GM20431 (cell line): Measurements from ENCODE around the gene ARL4C.

ENCODE experiments used
- in situ Hi-C: fragments of 300-500 bp; cut with MseI, MboI; formaldehyde crosslinking; loops from one replicate; pipeline ENCODE4 v1.15.0; 2020; ENCODE audit warnings: low sequenced_read_pairs; ENCODE audit not compliant: unreplicated experiment

ARL4C gene

DNA sequence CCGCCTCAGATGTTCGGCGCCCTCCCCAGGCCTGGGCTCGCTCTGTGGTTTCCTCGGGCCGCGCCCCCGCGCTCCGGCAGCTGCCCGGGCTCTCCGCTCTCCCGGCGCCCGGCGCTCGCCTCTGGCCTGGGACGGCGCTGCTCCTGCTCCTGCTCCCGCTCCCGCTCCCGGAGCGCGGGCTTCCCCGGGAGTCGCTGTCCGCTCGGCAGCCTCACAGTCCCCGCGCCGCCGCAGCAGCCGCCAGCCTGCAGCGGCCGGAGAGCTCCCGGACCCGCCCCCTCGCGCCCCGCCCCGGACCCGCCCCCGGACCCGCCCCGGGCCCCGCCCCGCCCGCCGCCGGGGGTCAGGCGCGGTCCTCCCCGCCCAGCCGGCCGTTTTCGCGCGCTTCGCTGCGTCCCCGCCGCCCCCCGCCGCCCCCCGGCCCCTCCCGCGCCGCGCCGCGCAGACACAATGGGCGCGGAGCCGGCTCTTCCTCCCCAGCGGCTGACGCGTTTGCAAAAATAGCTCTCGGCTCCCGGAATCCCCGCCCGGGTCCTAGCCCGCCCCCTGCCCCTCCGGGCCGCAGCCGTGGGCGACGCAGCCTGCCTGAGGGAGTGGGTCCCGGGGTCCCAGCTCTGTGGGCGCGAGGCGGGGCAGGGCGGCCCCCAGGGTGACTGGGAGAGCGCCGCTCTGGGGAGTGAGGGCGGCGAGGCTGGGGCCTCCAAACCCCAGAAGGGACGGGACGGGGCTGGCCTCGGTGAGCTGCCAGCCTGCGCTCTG lies at the start of gene ARL4C:
TSS of gene ARL4C (minus strand) at position 247 of the 759 bp plus-strand sequence. CDS start 495 bp downstream, outside the sequence.
- in situ Hi-C loops: loop anchor here (25.0 kb wide), 1 partner anchor 210 kb away; no protein-coding TSS in a partner anchor

- in situ Hi-C loops: no loop called here
These were observed 48.1 kb upstream of the ARL4C start for GRCh38 chr2:234544659-234545611.

DNA sequence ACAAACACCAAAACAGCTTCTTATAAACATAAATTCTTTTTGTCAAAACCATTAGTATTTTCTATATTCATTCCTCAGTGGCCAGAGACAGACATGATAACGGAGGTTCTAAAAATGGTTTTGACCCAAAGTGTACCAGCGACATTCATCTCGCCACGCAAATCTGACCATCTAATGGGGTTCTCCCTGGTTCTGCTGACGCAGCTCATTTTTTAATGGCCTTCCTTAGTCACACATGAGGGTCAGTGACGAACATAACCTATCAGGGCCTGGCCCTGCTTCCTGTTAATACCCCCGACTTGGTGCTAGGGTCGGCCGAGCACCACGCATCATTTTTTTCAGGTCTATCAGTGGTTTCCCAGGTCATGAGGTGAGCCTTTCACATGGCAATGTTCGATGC lies 45.9 kb upstream of the ARL4C start:
- in situ Hi-C loops: no loop called here

- in situ Hi-C loops: no loop called here
These were observed 41.0 kb upstream of the ARL4C start for GRCh38 chr2:234537929-234538328.

GRCh38 chr2:234536178-234536965 lies 39.5 kb upstream of the ARL4C start:
- in situ Hi-C loops: no loop called here

GRCh38 chr2:234535464-234535863 lies 38.6 kb upstream of the ARL4C start:
- in situ Hi-C loops: no loop called here

DNA sequence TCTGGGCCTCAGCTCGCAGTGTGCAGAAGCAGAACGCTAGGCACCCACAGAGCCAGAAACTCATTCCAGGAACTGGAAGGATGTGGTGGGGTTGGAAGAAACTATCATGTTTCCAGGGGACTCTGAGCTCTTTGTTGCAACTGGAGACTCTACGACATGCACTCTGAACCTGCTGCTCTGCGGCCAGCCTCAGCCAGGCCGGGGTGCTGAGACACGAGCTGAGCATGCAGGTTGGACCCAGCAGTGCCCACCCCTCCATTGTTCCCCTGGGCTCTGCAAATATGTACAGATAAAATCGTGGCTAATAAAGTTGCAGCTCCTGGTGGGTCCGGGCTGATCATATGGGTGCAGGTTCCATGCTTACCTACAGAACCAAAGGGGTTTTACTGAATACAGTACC lies 37.6 kb upstream of the ARL4C start:
- in situ Hi-C loops: no loop called here

DNA sequence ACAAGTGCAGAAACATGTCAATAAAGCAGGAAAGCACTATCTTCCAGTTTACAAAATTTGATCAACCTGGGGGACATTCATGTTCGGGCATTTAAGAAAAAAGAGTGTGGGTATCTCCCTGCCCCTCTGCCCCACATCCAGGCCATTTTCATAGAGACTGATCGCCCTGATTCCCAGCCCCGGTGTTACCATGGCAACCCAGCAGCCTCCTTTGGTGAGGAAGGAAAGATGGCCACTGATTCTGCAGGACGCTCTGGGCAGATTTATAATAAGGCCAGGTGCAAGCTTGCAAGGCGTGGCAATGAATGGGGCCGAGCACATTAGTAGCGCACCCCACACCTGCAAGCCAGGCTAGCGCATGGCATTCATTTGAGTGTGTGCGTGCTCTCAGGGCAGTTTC lies 36.7 kb upstream of the ARL4C start:
- in situ Hi-C loops: no loop called here

DNA sequence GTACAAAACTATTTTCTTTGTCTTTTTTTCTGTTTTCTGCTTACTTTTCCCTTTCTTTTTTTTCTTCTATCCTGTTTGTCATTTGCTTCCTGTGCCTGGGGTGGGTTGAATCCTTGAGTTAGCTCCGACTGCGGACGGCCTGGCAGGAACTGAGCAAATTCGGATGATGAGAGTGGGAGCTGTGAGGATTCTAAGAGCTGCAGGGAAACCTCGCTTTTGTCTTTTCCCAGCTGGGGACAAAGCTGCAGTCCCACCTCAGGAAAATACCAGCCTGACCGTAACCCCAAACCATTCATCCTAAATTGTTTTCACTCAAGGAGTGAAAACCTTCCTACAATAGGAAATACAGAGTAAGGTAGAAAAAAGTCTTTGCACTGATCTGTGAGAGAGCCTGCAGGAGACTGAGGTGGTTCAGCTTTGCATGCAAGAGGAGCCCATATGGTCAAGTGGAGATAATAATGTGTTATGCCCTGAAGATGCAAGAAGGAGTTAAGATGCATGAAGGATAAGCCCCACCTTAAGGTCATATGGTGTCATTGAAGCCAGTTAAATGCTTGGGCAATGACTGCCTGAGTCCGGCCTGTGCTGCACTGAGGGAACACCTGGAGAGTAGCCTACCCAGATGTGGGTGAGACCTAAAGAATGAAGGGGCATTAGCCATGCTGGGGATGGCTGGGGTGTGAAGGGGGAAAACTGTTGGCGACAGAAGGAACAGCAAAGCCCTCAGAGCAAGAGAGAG lies 31.7 kb upstream of the ARL4C start:
- in situ Hi-C loops: no loop called here

GRCh38 chr2:234526711-234527110 lies 29.8 kb upstream of the ARL4C start:
- in situ Hi-C loops: no loop called here

GRCh38 chr2:234521536-234521935 lies 24.7 kb upstream of the ARL4C start:
- in situ Hi-C loops: no loop called here

DNA sequence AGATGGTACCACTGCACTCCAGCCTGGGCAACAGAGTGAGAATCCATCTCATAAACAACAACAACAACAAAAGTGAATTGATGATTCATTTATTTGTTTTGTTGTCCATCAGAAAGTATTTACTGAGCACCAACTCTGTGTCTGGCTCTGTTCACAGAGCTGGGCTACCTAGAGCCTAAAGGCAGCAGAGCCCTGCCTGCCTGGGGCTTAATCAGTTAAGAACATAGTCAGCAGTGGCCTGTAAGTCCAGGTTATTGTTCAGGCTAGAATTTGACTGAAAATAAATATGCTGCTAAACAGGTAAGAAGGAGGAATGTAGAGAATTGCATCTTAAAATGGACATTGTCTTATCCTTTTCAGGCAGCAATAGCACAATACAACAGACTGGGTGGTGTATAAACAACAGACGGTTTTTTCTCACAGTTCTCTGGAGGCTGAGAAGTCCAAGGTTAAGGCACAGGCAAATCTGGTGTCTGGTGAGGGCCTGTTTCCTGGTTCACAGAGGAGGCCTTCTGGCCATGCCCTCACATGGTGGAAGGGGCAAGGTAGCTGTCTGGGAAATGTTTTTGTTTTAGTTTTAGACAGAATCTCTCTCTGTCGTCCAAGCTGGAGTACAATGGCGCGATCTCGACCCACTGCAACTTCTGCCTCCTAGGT lies 22.2 kb upstream of the ARL4C start:
- in situ Hi-C loops: no loop called here

DNA sequence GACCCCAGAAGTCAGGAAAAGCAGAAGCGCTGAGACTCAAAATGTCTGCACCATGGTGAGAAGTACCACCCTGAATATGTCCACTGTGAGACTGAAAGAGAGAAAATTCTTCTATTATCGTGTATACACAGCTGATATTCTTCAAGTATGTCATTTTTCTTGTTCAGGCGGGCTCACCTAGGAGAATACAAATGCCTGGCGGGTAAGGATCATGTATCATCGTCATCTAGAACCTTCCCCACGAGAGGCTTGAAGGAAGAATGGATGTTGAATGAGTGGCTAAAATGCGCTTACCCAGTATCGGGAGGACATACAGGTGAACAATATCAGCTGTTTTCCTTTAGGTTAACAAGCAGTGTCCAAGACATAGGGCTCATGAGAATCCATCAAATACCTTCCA lies 21.1 kb upstream of the ARL4C start:
- in situ Hi-C loops: no loop called here

GRCh38 chr2:234514873-234515638 lies 18.2 kb upstream of the ARL4C start:
- in situ Hi-C loops: no loop called here

DNA sequence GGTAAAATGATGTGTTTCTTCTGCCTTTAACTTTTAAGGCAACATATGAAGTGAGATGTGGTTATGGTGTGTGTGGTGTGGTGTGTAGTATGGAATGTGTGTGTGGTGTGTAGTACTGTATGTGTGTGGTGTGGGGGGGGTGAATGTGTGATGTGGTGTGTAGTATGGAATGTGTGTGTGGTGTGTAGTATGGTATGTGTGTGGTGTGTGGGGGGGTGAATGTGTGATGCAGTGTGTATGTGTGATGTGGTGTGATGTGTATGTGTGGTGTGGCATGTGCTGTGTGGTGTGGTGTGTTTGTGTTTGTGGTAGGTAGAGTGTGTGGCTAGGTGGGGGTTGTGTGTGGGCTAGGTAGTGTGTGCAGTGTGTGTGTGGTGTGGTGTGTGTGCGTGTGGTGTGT lies 17.2 kb upstream of the ARL4C start:
- in situ Hi-C loops: no loop called here

DNA sequence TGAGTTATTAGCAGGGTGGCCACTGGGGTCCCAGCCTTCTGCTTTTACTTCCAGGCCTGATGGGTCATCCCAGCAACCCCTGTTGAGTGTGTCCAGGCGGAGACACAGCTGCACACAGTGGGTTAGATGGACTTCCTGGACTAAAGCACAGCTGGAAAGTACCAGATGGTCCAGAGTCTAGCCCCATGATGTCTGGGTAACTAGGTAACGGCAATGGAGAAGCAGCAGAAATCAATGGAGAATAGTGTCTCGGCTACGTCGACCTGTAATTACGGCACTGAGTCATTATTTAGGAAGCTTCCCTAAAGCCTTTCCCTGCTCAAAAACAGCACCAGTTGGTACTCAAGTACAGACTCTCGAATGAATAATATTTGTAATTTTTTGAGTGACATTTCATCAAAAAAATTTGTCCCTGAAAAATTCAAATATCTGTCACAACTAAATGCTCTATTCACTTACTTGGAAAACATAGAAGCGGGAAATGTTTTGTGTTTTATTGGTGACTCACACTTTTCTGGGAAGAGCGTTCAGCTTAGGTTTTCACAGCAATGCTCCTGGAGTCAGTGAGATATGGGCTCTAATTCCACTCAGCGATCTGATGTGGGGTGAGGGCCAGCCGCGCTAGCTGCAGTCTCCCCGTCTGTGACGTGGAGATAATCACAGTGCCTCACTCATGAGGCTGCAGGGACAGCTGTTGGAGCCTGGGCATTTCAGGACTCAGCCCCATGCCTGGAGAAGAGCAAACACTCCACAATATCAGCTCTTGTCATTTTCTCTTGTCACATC lies 16.2 kb upstream of the ARL4C start:
- in situ Hi-C loops: no loop called here

- in situ Hi-C loops: loop anchor here (10.0 kb wide), 1 partner anchor 368 kb away; no protein-coding TSS in a partner anchor
These were observed 6.0 kb upstream of the ARL4C start for GRCh38 chr2:234502919-234503285.
